Measurements from ENCODE around the gene TEC. TPM values are rescaled to one million over a fixed set of nuclear protein-coding genes. Genes with fewer than 3 reads are reported as not detected.
A peak's percentile ranks its signal among the peaks of the same experiment; 100 is the strongest.

Gene TEC
- total and polyA plus RNA-seq, 2 donors from 2014 or later, result 1.1 to 5.9 TPM

DNA sequence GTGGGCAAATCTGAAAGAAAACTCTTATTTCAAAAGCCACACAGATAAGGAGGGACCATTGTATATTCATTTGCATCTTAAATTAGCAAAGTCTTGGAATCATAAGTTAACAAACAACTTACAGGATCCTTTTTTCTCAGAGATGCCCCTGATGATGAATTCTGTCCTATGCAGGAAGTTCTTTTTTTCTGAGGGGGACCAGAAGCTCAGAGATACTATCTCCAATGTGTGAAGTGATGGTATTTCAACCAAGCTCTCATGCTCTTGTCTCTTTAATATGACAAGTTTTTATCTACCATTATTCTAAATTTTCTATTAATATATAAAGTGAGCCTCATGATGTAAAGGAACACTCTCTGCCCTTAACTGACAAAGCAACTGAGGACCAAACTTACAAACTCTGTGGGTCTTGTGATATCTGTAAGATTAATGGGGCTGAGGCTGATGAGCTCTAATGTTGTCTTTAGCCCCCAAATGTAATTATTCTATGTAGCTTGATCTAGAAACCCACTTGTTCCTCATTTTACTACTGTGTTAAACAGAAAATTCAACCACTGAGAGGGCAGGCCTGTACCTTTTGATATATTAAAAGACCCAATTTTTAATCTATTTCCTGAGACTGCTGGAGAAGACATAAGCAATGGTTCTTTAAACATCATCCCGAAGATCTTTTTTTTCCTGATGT is 27.0 kb downstream of the TEC start:
- Histone ChIP-seq H3K4me3 (ENCODE audit: low read length in 3 of 3) (no peak overlapping the region), H3K4me1 (ENCODE audit: control insufficient read depth in 2 of 3, insufficient read depth in 2 of 3, low read depth in 1 of 3, low read length in 3 of 3) (peaks cover 0 to 3% (median 0%) of the 10 kb centered on the region in 3 donors), H3K9me3 (ENCODE audit: control insufficient read depth in 2 of 3, insufficient read depth in 1 of 3, low read length in 3 of 3) (no peaks in the 10 kb centered on the region), H3K9ac (ENCODE audit: low read length in 3 of 3) (no peak overlapping the region), H3K27me3 (ENCODE audit: control insufficient read depth, insufficient read depth, low read length) (no peaks in the 10 kb centered on the region), H3K36me3 (ENCODE audit: control insufficient read depth in 2 of 3, insufficient read depth in 3 of 3, low read length in 3 of 3) (no peaks in the 10 kb centered on the region), H3K27ac (ENCODE audit: low read depth in 2 of 2, low read length in 2 of 2) (no peak overlapping the region)
- TF ChIP-seq, protein P1, sequence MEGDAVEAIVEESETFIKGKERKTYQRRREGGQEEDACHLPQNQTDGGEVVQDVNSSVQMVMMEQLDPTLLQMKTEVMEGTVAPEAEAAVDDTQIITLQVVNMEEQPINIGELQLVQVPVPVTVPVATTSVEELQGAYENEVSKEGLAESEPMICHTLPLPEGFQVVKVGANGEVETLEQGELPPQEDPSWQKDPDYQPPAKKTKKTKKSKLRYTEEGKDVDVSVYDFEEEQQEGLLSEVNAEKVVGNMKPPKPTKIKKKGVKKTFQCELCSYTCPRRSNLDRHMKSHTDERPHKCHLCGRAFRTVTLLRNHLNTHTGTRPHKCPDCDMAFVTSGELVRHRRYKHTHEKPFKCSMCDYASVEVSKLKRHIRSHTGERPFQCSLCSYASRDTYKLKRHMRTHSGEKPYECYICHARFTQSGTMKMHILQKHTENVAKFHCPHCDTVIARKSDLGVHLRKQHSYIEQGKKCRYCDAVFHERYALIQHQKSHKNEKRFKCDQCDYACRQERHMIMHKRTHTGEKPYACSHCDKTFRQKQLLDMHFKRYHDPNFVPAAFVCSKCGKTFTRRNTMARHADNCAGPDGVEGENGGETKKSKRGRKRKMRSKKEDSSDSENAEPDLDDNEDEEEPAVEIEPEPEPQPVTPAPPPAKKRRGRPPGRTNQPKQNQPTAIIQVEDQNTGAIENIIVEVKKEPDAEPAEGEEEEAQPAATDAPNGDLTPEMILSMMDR (IDR thresholded peaks at IDR 0.05; ENCODE audit: borderline replicate concordance, extremely low read depth, insufficient read depth), result no peak
- intact Hi-C loops (cut with DNase I), result no loop called here
- DNase-seq, result no peak
- no peak for FAIRE-seq

DNA sequence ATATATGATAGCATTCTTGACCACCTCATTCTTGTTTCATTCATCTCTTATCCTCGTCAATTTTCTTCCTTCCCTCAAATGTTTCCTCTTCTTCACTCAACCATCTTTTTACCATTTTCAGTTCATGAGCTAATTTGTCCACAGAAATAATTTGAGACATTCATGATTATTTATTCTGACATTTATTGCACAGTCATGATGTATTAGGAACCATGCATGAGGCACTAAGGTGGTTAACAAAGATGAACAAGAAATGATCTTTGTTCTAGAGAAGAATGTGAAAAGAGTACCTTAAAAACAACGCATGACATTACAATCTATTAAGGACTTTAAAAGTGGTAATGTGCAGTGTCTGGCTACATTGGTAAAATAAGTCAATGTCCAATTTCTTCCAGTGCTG is 27.9 kb downstream of the TEC start:
- FAIRE-seq, result no peak
- intact Hi-C loops (cut with DNase I), result no loop called here
- Histone ChIP-seq H3K27ac (ENCODE audit: low read depth in 2 of 2, low read length in 2 of 2) (no peak overlapping the region), H3K9me3 (ENCODE audit: control insufficient read depth in 2 of 3, insufficient read depth in 1 of 3, low read length in 3 of 3) (no peaks in the 10 kb centered on the region), H3K36me3 (ENCODE audit: control insufficient read depth in 2 of 3, insufficient read depth in 3 of 3, low read length in 3 of 3) (no peaks in the 10 kb centered on the region), H3K4me1 (ENCODE audit: control insufficient read depth in 2 of 3, insufficient read depth in 2 of 3, low read depth in 1 of 3, low read length in 3 of 3) (peaks cover 0 to 3% (median 0%) of the 10 kb centered on the region in 3 donors), H3K9ac (ENCODE audit: low read length in 3 of 3) (no peak overlapping the region), H3K27me3 (ENCODE audit: control insufficient read depth, insufficient read depth, low read length) (no peaks in the 10 kb centered on the region), H3K4me3 (ENCODE audit: low read length in 3 of 3) (no peak overlapping the region)
- TF ChIP-seq, protein P1 (IDR thresholded peaks at IDR 0.05; ENCODE audit: borderline replicate concordance, extremely low read depth, insufficient read depth), result no peak
- DNase-seq, result no peak

DNA sequence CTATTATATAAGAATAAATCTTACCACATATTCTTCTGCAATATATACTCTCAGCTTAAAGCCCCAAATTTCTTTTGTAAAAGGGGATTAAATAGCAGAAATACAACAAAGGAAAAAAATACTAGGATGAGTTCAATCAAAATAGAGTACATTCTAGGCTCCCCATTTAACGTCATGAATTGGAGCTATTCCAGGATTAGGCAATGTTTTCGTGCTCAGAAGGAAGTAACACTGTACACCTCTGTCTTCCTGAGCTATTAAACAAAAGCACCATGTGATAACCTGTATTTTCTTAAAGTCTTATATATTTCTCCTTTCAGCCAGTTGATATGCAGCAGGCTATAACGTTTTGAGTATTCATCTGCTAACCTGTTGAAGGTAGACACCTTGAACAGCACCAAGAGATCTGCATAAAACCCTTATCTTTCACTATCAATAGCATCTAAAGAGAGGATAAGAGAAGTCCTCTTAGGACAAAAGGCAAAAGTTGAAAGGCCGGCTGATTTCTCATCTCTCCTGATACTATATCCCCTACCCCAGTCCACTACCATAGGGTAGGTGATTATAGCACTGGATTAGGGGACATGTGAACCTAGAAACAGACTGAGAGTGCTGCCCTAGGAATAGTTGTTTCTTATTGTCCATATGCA is 31.5 kb downstream of the TEC start:
- DNase-seq (peak in 1 of 5 donors; percentile 19), FAIRE-seq (peak; percentile 56)
- Histone ChIP-seq H3K27me3 (ENCODE audit: control insufficient read depth, insufficient read depth, low read length) (no peaks in the 10 kb centered on the region), H3K9ac (ENCODE audit: low read length in 3 of 3) (no peak overlapping the region), H3K27ac (ENCODE audit: low read depth in 2 of 2, low read length in 2 of 2) (no peak overlapping the region), H3K9me3 (ENCODE audit: control insufficient read depth in 2 of 3, insufficient read depth in 1 of 3, low read length in 3 of 3) (no peaks in the 10 kb centered on the region), H3K4me1 (ENCODE audit: control insufficient read depth in 2 of 3, insufficient read depth in 2 of 3, low read depth in 1 of 3, low read length in 3 of 3) (peaks cover 0 to 3% (median 0%) of the 10 kb centered on the region in 3 donors), H3K4me3 (ENCODE audit: low read length in 3 of 3) (no peak overlapping the region), H3K36me3 (ENCODE audit: control insufficient read depth in 2 of 3, insufficient read depth in 3 of 3, low read length in 3 of 3) (no peaks in the 10 kb centered on the region)
- TF ChIP-seq, protein P1 (IDR thresholded peaks at IDR 0.05; ENCODE audit: borderline replicate concordance, extremely low read depth, insufficient read depth), result no peak
- intact Hi-C loops (cut with DNase I), result no loop called here
